A549 (cell line): ENCODE results near the gene VGLL1.

ENCODE experiments used
- BCL3 ChIP-seq: fragments of >200 bp; sonication (Bioruptor Twin); formaldehyde crosslinking; IDR thresholded peaks from 3 replicates; pipeline ENCODE4 v1.6.1; 2016
- BHLHE40 ChIP-seq: IDR thresholded peaks from 2 replicates; pipeline ENCODE4 v1.6.1; 2012; ENCODE audit warnings: low read depth, low read length, inconsistent platforms
- ELK1 ChIP-seq: fragments of 150-350 bp; IDR thresholded peaks from 2 replicates; pipeline ENCODE4 v1.6.1; 2014; ENCODE audit warnings: low read depth, mild to moderate bottlenecking, low read length
- HOXA7 ChIP-seq: fragments of 250-450 bp; sonication (Bioruptor Pico); IDR thresholded peaks from 2 replicates; pipeline ENCODE4 v1.5.0; 2020; ENCODE audit warnings: mild to moderate bottlenecking, moderate library complexity
- JUNB ChIP-seq: fragments of >200 bp; sonication (Bioruptor Twin); formaldehyde crosslinking; IDR thresholded peaks from 2 replicates; pipeline ENCODE4 v1.6.1; 2016
- NPAS2 ChIP-seq: fragments of 250-450 bp; sonication (Bioruptor Pico); IDR thresholded peaks from 2 replicates; pipeline ENCODE4 v1.8.0; 2022; ENCODE audit warnings: mild to moderate bottlenecking, moderate library complexity, borderline replicate concordance
- RFX5 ChIP-seq: fragments of 450-650 bp; IDR thresholded peaks from 2 replicates; pipeline ENCODE4 v1.7.1; 2014; ENCODE audit warnings: antibody characterized with exemption, mild to moderate bottlenecking, moderate library complexity
- USF2 ChIP-seq: fragments of 450-650 bp; IDR thresholded peaks from 2 replicates; pipeline ENCODE4 v1.6.1; 2014; ENCODE audit warnings: antibody characterized with exemption
- TF ChIP-seq, protein P1 (sequence below): fragments of >200 bp; sonication (Bioruptor Twin); formaldehyde crosslinking; IDR thresholded peaks from 3 replicates; pipeline ENCODE4 v1.5.1; 2016

DNA sequence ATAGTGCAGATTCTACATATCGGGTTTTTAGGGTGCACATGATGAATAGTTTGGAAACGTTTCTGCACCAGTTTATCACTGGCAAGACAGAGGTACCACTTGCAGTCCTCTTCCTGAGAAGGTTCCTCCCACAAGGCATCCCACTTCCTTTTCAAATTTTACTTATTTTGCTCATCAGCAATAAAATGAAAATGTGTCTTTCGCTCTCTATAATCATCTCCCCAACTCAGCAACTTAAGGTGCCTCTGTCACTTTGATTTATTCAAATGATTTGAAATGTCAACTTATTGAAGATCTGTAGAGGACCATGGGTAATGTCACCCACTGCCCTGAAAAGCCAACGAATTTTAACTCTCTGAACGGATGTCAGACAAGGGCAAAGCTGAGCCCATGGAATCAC lies 53.2 kb downstream of the VGLL1 start:
- TF ChIP-seq, protein P1, sequence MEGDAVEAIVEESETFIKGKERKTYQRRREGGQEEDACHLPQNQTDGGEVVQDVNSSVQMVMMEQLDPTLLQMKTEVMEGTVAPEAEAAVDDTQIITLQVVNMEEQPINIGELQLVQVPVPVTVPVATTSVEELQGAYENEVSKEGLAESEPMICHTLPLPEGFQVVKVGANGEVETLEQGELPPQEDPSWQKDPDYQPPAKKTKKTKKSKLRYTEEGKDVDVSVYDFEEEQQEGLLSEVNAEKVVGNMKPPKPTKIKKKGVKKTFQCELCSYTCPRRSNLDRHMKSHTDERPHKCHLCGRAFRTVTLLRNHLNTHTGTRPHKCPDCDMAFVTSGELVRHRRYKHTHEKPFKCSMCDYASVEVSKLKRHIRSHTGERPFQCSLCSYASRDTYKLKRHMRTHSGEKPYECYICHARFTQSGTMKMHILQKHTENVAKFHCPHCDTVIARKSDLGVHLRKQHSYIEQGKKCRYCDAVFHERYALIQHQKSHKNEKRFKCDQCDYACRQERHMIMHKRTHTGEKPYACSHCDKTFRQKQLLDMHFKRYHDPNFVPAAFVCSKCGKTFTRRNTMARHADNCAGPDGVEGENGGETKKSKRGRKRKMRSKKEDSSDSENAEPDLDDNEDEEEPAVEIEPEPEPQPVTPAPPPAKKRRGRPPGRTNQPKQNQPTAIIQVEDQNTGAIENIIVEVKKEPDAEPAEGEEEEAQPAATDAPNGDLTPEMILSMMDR = no peak
- TF ChIP-seq HOXA7 (CRISPR knock-in tag) (no peak), USF2 (no peak), ELK1 (no peak), RFX5 (no peak), BHLHE40 (no peak), BCL3 (no peak), JUNB (no peak), NPAS2 (CRISPR knock-in tag) (no peak)
